ENCODE results near the gene TMEM259. TPM values are rescaled to one million over a fixed set of nuclear protein-coding genes. Genes with fewer than 3 reads are reported as not detected.

TMEM259 gene
- total and polyA plus RNA-seq, 2 of the 13 experiments (the other 11 are each of a cell fraction or from before 2014, with no cell fraction given), result 64.7 to 164 TPM

DNA sequence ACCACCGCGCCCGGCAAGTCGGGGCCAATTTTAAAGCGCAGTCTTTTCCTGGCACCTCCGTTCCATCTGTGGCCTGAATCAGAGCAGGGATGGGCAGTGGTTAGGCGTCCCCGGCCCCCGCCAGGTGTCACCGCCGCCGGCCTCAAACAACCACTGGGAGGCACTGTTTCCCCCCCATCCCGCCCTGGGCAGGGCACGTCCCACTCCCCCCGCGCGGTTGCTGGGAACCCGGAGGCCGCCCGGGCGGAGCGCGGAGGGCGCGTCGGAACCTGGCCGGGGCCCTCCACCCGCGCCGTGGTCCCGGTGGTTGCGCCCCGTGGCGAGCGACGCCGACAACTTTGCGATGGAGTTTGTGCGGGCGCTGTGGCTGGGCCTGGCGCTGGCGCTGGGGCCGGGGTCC, 20.8 kb downstream of the TMEM259 start, which contains the start of gene GRIN3B:
Gene GRIN3B (plus strand): TSS at position 325 of the 400 bp plus-strand sequence. CDS start 19 bp downstream, at position 344.
- H3K9ac ChIP-seq (ENCODE audit: insufficient read depth, low read depth, low read length), result 0 out of 2 replicates have a peak within 1 kb of the TSS, but pooled peaks have one; percentile 8
- no peaks in the 10 kb centered on the region for H3K79me2 ChIP-seq (ENCODE audit: insufficient read depth, low read length)
- H4K20me1 ChIP-seq (ENCODE audit: insufficient read depth, low read length), result no peaks in the 10 kb centered on the region
- DNase-seq (ENCODE audit: low spot score) (peak; percentile 43), FAIRE-seq (no peak), ATAC-seq (peak; percentile 41)
- no peak within 1 kb of the TSS for H2AFZ ChIP-seq (ENCODE audit: low read length)
- POLR2A ChIA-PET, result no interaction called here
- intact Hi-C loops (cut with micrococcal nuclease; ENCODE audit: unreplicated experiment), result no loop called here
- WGBS (ENCODE audit: low lambda C conversion rate), result 0% methylated on average over 6 of the region's 43 CpGs
- H3K36me3 ChIP-seq (replicated peaks in 1 of 2; ENCODE audit: control insufficient read depth in 1 of 2, insufficient read depth in 2 of 2, low read length in 2 of 2), result no peaks in the 10 kb centered on the region
- H3K4me1 ChIP-seq (ENCODE audit: insufficient read depth, low read length), result peaks cover 36% of the 10 kb centered on the region
- BruUV-seq (replicated peaks), result no TSS peak
- H3K4me3 ChIP-seq (replicated peaks in 1 of 3; ENCODE audit: insufficient read depth in 1 of 3, low read depth in 2 of 3, low read length in 3 of 3), result peak within 1 kb of the TSS; percentile 33 to 66 (median 37); a peak in 5 of 6 replicates
- in situ Hi-C loops (cut with HindIII; ENCODE audit: extremely low pct_ligation_motif_present, low pct_unique_long_range_greater_than_20kb), result no loop called here
- H3K4me2 ChIP-seq (ENCODE audit: low read depth, low read length), result peak within 1 kb of the TSS; percentile 65
- CTCF ChIA-PET (ENCODE audit: low intra/inter-chr PET ratio, low total read pairs), result no interaction called here
- no peaks in the 10 kb centered on the region for H3K9me3 ChIP-seq (ENCODE audit: low read length)
- no peak within 1 kb of the TSS for H3K27ac ChIP-seq (ENCODE audit: extremely low read length, insufficient read depth, low read length)
- H3K27me3 ChIP-seq (ENCODE audit: control insufficient read depth in 1 of 2, insufficient read depth in 2 of 2, low read length in 2 of 2), result peaks cover 14 to 50% of the 10 kb centered on the region in 2 experiments
- TF ChIP-seq ZNF3 (CRISPR knock-in tag; IDR thresholded peaks at IDR 0.05) (no peak), ZFX (CRISPR knock-in tag; IDR thresholded peaks at IDR 0.05; ENCODE audit: low read depth) (peak; percentile 13), KLF9 (CRISPR knock-in tag; IDR thresholded peaks at IDR 0.05; ENCODE audit: low read depth) (no peak), ZNF605 (CRISPR knock-in tag; IDR thresholded peaks at IDR 0.05) (no peak), ASH2L (IDR thresholded peaks at IDR 0.05; ENCODE audit: insufficient read length, low read depth, low read length) (no peak), ZNF616 (CRISPR knock-in tag; IDR thresholded peaks at IDR 0.05; ENCODE audit: low read depth) (no peak), NFRKB (IDR thresholded peaks at IDR 0.05) (no peak), NR2C2 (CRISPR knock-in tag; IDR thresholded peaks at IDR 0.05; ENCODE audit: borderline replicate concordance) (no peak), TAF15 (IDR thresholded peaks at IDR 0.05; ENCODE audit: low read depth, low read length, poor library complexity, severe bottlenecking) (no peak), ZNF367 (CRISPR knock-in tag; IDR thresholded peaks at IDR 0.05; ENCODE audit: borderline replicate concordance) (no peak), KLF6 (CRISPR knock-in tag; IDR thresholded peaks at IDR 0.05) (no peak), FIP1L1 (IDR thresholded peaks at IDR 0.05; ENCODE audit: borderline replicate concordance, insufficient read depth, low read depth, low read length) (no peak), JUNB (CRISPR knock-in tag; IDR thresholded peaks at IDR 0.05; ENCODE audit: borderline replicate concordance) (no peak), BORCS8-MEF2B (CRISPR knock-in tag; IDR thresholded peaks at IDR 0.05) (no peak), TCF12 (IDR thresholded peaks at IDR 0.05) (no peak), TCF12 (CRISPR knock-in tag; IDR thresholded peaks at IDR 0.05) (no peak), KMT2B (CRISPR knock-in tag; IDR thresholded peaks at IDR 0.05) (no peak)
- TF ChIP-seq, protein P1, sequence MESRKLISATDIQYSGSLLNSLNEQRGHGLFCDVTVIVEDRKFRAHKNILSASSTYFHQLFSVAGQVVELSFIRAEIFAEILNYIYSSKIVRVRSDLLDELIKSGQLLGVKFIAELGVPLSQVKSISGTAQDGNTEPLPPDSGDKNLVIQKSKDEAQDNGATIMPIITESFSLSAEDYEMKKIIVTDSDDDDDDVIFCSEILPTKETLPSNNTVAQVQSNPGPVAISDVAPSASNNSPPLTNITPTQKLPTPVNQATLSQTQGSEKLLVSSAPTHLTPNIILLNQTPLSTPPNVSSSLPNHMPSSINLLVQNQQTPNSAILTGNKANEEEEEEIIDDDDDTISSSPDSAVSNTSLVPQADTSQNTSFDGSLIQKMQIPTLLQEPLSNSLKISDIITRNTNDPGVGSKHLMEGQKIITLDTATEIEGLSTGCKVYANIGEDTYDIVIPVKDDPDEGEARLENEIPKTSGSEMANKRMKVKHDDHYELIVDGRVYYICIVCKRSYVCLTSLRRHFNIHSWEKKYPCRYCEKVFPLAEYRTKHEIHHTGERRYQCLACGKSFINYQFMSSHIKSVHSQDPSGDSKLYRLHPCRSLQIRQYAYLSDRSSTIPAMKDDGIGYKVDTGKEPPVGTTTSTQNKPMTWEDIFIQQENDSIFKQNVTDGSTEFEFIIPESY (CRISPR knock-in tag; IDR thresholded peaks at IDR 0.05), result peak; percentile 70

Data from HepG2 (cell line).